ENCODE results near the gene ZNF710. TPM values are rescaled to one million over a fixed set of nuclear protein-coding genes. Genes with fewer than 3 reads are reported as not detected.

ZNF710 gene
- total RNA-seq, 2 donors from 2014 or later, result 33.8 to 52.9 TPM

DNA sequence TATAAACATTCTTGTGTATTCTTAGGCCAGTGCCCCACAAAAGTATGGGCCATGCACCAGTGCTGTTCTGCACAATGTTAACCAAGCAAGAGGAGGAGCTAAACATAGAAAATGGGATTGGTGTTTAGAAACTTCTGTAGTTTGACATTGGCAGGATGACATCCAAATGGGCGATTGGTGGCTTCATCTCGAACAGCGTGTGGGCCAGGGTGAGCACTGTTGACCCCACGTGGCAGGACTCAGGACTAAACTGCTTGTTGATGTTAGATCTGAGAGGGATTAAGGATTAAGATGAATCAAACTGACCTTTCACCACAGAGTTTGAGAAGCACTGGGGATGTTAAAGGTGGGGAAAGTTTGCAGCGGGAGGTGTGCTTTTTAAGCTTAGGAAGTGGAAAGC is 31.9 kb downstream of the ZNF710 start:
- peak in 1 of 2 donors; percentile 15 for DNase-seq

DNA sequence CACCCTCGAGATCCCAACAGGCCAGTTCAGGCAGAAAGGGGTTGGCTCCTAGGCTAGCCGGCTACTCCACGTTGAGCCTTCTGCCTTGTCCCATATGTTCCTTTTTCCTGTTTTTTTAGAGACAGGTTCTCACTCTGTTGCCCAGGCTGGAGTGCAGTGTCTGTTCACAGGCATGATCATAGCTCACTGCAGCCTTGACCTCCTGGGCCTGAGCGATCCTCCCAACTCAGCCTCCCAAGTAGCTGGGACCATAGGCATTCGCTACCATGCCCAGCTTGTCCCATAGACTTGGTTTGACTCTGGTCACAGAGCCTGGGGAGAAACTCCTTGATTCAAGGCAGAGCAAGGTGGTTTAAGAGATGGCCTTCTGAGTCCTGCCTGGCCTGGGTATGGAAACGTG is 32.3 kb downstream of the ZNF710 start:
- intact Hi-C loops (cut with DNase I, micrococcal nuclease), result no loop called here
- DNase-seq (peak in 1 of 2 donors; percentile 18), ATAC-seq (no peak)

More for the DNA sequence above, 31.9 kb downstream of the ZNF710 start:
- ATAC-seq, result no peak
- intact Hi-C loops (cut with DNase I, micrococcal nuclease), result no loop called here

DNA sequence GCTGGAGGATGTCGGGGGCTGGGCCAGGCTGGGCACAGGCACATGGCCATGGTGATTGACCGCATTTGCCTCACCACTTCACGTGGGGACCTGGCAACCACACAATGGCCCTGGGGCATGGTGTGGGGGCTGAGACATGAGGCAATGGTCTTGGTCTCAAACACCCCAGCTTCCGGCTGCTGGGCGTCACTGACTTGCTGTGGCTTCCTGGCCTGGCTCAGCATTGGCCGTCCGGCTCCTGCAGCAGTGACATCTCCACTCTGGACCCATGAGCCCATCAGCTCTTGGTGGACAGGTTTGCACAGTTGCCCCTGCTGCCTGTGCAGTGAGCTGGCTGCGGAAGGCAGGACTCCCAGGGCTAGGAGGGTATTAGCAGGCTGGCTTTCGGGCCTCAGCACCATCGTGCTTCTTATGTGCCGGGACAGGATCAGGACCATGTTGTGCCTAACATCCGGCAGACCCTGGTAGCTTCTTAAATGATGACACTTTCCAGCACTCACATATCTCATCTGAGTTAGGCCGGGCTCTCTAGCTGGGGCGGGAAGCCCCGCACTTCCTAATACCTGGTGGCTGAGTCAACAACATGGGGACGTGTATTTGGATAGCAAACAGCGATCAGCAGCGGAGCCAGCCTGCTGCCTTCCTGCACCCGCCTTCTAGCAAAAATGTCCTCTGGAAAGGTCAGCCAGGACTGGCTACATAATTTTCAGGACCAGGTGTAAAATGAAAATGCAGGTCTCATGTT is 34.1 kb downstream of the ZNF710 start:
- ATAC-seq, result peak; percentile 49
- DNase-seq, result peak; percentile 53 to 67
- intact Hi-C loops (cut with DNase I, micrococcal nuclease), result no loop called here

DNA sequence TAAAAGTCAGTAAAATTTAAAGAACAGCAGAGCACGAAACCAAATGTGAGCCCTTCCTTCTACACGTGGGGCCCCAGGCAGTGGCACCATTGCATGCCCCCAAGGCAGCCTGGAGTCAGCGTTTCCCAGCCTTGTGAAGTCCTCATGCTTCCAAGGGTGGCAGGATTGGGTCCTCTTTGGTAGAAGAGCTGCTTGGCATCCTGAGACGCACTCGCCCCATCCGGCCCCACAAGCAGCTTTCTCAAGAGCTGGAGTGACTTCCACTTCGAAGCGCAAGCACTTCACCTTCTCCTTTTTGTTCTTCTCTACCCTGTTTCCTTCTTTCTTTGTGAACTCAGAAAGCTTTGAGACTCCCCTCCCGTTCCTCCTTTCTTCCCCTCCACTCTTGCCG is 34.7 kb downstream of the ZNF710 start:
- DNase-seq (peak in 1 of 2 donors; percentile 42), ATAC-seq (no peak)
- intact Hi-C loops (cut with DNase I, micrococcal nuclease), result no loop called here

DNA sequence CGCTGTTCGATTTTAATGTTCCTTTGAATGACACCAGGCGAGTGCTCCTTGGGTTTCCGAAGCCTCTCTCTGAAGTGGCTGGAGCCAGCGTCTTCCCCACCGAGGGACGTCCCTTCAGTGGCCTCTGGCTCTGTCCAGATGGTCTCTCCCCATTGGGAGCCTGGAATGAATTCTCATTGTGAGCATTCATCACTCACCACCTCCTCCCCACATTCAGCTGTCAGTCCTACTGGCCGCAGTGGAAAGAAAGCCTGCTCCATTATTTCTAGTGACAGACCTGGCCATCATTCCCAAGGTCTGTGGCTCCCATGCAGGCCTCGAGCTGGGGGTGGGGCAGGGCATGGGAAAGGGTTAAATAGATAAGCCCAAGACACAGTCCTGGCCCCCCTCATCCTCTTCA is 35.2 kb downstream of the ZNF710 start:
- intact Hi-C loops (cut with DNase I, micrococcal nuclease), result no loop called here
- DNase-seq (peak in 1 of 2 donors; percentile 21), ATAC-seq (no peak)

DNA sequence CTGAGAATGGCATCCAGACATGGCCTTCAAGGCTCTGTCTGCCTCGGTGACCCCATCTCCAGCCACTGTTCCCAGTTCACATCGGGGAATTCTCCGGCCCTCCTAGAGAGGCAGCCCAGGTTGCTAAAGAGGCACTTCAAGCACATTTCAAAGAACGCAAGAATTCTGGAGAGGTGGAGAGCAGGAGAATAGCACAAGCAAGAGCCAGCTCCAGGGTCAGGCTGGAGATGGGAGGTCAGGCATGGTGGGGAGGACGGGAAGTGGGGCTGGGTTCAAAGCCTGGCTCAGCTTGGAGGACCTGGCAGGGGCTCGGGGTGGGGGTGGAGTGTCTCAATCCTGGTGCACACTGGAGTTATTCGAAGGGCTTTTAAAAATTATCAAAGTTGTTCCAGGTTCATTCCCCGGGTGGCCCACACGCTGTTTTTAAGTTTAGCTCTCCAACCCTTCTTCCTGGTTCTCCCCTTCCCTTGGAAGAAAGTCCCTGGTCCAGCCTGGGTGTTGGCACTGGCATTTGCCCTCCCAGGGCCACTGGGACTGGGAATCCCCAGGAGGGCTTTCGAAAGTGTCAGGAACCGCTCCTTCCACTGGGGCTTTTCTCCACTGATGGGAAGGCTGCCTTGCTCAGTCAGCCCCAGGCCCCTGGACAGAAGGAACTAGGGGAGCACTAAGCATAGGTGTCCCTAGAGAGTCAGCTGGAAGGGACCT is 35.8 kb downstream of the ZNF710 start:
- ATAC-seq, result no peak
- intact Hi-C loops (cut with DNase I, micrococcal nuclease), result no loop called here
- peak in 1 of 2 donors; percentile 25 for DNase-seq

DNA sequence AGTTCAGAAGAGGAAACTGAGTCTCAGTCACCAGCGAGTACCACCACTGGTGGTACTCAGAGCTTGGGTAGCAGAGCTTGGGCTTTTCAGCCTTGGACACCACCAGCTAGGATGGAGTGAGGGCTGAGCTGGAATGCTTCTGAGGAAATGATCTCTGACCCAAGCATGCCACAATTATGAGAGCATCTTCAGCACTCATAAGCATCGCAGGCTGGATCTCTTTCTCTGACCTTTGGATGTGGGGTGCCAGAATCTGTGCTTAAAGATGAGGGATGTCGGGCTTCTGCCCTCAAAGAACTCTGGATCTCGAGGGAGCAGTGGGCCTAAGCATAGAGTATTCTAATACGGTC is 36.4 kb downstream of the ZNF710 start:
- intact Hi-C loops (cut with DNase I, micrococcal nuclease), result no loop called here

DNA sequence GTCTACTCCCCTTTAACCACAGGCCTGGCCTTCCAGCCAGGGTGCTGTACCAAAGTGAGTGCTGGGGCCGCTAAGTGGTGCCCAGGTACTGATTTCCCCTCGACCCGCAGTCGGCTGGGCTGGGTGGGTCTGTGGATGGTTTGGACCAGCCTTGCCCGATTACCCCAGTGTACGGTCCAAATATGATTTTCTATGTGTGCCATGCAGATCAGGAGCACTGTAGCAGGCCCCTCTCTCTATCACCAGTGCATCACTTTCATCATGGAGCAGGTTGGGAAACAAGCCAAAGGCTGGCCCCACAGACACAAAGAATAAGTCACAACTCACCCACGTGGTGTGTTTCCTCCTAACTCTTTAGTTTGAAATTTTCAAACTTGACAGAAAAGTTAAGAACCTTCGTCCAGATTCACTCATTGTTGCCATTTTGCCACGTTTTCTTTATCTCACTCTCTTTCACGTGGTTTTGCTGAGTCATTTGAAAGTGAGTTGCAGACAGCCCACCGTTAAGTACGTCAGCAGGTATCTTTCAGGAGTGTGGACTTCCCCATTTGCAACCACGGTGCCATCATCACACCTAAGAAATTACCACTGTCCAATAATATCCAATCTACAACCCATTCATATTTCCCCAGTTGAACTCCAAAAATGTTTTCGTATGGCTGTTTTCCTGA is 37.0 kb downstream of the ZNF710 start:
- DNase-seq (peak in 1 of 2 donors; percentile 25), ATAC-seq (no peak)
- intact Hi-C loops (cut with DNase I, micrococcal nuclease), result no loop called here

More for the DNA sequence above, 36.4 kb downstream of the ZNF710 start:
- ATAC-seq (no peak), DNase-seq (peak in 1 of 2 donors; percentile 10)

DNA sequence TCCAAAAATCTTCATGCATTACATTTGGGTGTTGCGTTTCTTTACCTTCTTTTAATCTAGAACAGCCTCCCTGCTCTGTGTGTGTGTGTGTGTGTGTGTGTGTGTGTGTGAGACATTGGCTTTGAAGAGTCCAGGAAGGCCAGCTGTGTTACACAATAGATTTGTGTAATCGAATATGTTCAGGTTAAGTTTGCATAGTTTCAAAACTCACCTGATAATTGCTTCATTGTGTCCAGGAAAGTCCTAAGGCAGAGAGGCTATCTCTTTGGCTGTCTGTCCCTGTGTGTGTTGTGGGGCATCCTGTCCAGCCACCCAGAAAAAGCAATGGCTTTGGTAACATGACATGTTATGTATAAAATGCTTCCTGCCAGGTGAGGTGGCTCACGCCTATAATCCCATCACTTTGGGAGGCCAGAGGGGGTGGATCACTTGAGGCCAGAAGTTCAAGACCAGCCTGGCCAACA is 37.5 kb downstream of the ZNF710 start:
- peak in 1 of 2 donors; percentile 12 for DNase-seq
- no peak for ATAC-seq
- intact Hi-C loops (cut with DNase I, micrococcal nuclease), result no loop called here

DNA sequence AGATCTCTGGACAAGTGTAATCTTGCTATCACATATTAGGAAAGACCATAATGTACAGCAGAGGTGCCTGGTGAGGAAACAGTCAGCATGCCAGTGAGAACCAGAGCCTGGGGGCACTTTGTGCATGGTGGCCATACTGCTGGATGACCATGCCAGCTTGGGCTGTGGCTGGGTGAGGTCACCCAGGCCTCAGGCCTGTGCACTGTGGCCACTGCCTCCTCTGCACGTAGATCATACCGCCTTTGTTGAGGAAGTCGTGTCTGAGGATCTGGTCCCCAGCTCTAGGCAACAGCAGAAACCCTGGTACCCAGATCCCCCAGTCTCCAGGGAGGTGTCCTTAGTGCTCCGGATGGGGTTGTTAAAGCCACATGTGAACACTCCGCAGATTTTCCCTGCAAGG is 38.9 kb downstream of the ZNF710 start:
- ATAC-seq (peak; percentile 16), DNase-seq (no peak)
- intact Hi-C loops (cut with DNase I, micrococcal nuclease), result no loop called here

DNA sequence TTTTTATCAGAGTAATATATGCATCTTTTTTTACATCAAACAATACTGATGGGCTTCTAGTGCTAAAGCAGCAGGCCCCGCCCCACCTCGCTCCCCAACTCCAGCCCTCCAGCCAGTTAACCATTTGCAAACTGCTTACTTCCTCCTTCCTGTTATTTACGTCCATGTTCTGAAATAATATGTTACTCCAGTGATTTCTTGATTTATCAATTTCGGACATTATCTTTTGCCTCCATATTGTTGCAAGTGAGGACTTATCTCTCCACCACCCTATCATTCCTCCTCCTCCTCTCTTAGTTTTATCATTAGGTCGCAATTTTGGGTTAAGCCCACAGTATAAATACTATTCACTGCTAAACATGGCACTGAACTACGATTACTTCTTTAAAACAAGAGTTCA is 39.5 kb downstream of the ZNF710 start:
- ATAC-seq (peak; percentile 64), DNase-seq (peak; percentile 66 to 68)
- intact Hi-C loops (cut with DNase I, micrococcal nuclease), result no loop called here

DNA sequence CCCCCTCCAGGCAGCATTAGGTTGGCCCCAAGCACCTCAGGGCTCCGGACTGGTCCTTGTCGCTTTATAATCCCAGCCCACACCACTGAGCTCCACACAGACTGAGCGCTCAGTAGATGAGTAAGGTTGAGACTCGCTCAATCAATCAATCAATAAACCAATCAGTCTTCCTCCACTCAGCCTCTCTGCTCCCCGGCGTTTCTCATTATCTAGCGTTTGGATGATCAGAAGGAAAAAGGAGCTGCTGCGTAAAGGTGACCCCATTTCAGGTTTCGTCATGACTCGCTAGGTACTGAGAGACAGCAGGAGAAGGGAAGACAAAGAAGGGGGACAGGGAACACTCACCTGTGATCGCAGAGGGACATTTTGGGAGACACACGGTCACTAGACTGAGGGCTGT is 41.2 kb downstream of the ZNF710 start:
- intact Hi-C loops (cut with DNase I, micrococcal nuclease), result no loop called here
- DNase-seq, result no peak
- ATAC-seq, result no peak

DNA sequence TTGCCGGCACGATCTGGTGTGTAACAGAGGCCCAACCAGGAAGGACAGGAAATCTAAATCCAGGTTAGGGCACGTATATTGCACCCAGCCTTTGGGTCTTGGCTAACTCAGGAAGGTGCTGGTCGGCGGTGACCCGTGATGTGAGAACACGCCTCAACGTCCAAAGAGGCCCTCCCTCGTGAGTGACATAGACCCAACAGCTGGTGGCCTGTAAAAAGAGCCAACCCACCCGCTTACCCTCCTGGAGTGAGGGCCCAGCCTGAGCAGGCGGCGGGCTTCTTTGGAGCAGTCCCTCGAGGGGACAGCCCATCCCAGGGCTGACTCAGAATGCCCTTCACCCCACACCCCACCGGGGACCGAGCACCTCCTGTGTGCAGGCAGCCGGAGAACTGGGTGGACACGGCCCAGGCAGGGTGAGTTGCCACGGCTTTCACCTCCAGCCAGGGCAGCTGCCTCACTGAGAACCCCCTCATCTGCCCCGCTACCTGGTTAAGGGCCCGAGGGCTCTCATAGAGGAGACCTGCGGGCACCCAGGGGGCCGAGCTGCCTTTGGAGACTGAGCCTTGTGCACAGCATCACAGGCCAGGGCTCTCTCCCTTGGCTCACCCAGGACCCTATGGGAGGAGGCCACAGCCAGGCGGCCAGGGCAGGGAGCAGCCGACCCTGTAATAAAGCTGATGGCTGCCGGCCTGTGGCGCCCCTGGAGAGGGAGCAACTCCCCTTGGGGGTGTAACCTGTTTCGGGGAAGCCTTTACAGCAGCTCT is 41.8 kb downstream of the ZNF710 start:
- intact Hi-C loops (cut with DNase I, micrococcal nuclease), result no loop called here
- no peak for ATAC-seq
- no peak for DNase-seq

DNA sequence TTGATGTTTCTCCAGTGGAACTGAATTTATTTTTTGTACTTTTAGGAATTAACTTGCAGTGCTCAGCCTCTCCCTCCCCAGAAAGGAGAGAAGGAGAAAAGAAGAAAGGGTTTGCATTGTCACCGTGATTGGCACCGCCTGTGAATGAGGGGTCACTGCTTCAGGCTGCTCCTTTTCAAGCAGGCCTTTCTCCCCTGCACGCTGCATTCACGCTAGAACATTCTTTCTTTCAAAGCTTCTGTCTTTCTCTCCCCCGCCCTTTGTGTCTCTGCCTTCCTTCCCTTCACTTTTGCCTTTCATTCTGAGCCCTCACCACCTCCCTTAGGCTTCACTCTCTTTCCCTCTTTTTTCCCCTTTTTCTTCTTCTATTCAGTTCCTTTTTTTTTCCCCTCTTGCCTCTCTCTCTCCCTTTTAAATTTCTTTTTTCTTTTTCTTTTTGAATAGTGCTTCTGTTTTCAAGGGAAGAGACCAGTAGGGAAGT is 42.4 kb downstream of the ZNF710 start:
- intact Hi-C loops (cut with DNase I, micrococcal nuclease), result no loop called here
- DNase-seq (no peak), ATAC-seq (no peak)

DNA sequence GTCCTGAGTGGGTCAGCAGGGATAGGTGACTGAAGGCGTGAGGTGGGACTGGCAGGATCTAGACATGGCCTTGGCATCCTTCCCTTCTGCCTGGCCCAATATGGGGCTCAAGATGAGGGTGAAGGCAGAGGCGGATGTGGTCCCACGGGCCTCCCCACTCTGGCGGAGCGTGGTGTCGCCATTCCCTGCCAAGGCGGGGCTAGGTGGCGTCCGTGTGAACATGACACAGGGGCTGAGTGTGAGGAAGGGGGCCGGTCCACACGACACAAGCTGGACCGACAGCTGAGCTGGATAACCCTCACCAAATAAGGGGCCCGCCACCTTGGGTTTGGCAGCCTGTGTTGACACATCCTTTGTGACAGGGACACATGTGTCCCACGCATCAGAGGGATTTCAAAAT is 43.1 kb downstream of the ZNF710 start:
- ATAC-seq (no peak), DNase-seq (no peak)
- intact Hi-C loops (cut with DNase I, micrococcal nuclease), result no loop called here

DNA sequence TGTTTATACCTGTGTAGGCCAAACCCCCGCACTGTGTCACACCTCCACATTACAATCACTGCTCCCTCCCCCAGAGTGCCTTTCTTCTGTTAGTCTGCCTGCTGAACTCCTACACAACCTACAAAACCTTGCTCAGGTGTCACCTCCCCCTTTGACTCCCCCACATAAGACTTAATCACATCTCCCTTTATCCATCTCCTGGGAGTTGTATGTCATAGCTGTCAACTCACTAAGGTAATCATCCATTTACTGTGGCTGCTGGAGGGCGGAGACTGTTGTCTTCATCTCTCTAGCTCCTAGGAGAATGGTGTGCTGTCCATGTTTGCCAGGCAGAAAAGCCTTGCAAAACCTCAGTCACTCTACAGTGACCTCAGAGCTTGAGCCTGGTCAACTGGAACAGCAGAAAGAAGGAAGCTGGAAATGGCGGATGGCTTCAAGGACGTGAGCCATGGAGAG is 43.8 kb downstream of the ZNF710 start:
- DNase-seq, result no peak
- intact Hi-C loops (cut with DNase I, micrococcal nuclease), result no loop called here
- no peak for ATAC-seq

DNA sequence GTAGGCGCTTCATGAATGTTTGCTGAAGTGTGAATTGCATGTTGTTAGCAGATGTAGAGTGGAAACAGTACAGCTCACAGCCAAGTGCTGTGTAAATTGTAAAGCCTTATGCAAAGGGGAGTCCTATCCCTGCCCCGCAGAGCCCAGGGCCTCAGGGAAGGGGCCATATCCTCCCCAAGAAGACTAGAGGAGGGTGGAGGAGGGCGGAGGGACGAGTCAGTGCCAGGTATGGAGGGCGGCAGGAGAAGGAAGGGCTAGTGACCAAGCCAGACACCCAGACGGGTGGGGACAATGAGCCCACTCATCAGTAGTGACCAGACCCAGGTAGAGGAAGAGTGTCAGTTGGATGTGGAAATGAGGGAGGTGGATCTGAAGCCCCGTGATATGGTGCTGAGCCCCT is 45.2 kb downstream of the ZNF710 start:
- ATAC-seq (peak; percentile 7), DNase-seq (no peak)
- intact Hi-C loops (cut with DNase I, micrococcal nuclease), result no loop called here

DNA sequence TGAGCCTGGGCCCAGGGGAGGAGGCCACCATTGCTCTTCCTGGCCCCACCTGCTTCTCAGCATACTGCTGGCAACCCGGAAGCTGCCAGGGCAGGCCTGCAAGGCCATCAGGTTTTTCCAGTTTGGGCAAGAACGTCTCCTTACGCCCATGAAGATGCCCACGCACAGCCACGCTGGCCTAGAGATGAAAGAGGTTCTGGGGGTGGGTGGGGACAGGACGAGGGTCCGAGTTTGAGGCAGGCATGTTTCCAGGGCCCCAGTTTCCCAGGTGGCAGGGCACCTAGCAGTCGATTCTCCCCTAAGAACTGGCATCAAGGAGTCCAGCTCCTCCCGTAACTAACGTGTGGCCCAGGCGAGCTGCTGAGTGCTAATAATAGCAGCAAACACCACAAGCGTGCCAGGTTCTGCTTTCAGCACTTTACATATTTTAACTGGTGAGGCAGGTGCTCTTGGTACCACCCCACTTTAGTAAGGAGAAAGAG is 45.8 kb downstream of the ZNF710 start:
- DNase-seq, result peak; percentile 73 to 88
- intact Hi-C loops (cut with DNase I, micrococcal nuclease), result no loop called here
- ATAC-seq, result peak; percentile 91
